ENCODE measurements around the gene TUBE1.

TUBE1 gene

DNA sequence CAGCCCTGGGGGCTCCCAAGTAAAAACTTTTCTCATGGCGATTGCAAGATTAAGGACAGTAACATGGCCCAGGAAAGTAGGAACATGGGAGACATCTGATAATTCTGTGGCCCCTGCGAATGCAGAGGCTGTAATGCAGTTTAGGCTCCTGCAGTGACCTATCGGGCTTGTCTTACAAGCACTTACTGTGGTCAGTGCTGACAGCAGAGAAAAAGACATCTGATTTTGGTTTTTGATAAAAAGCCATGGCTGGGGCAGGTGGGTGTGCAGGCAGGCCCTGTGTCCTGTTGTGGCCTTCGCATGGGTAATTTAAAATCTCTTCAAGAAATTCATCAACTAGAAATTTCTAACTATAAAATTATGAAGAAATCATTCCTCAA, 52.7 kb downstream of the TUBE1 start:
- H3K36me3 Mint-ChIP-seq (ENCODE audit: low read depth), result no peaks in the 10 kb centered on the region
- no peaks in the 10 kb centered on the region for H3K9me3 Mint-ChIP-seq

DNA sequence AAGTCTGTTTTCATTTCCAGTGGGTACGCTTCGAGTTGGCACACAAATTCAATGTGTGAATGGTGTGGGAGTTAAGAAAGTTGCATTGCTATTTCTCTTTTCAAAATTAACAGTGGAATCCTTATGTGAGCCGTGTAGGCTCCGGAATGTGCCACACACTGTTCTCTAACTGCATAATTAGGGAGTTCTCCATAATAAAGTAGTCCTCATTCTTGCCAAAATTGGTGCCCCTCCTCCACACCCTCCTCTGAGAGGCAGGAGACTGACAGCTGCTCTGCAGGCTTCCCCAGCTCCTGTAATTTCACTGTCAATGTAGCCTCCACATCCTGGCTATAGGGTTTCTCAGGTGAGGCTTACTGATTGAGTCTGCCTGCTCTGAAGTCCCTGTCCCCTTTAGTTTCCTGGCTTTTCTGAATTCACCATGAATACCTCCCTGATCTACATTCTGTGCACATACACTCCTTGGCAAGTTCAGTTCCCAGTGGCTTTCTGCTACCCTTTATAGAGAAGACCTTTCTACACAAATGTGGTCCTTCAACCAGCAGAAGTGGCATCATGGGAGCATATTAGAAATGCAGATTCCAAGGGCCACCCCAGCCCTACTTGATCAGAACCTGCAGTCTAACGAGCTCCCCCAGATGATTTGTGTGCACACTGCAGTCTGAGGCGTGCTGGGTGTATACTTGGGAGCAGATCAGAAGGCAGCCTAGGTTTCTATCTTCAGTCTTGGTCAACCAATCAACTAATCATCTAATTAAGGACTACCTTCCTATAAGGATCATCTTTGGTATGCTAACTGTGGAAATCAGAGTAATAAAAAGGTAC, 53.3 kb downstream of the TUBE1 start:
- H3K4me1 Mint-ChIP-seq, result peaks cover 42% of the 10 kb centered on the region
- DNase-seq, result no peak
- H3K4me3 Mint-ChIP-seq, result no peak overlapping the region
- H3K9me3 Mint-ChIP-seq, result no peaks in the 10 kb centered on the region
- no peak overlapping the region for H3K27ac Mint-ChIP-seq
- TF ChIP-seq, protein P1, sequence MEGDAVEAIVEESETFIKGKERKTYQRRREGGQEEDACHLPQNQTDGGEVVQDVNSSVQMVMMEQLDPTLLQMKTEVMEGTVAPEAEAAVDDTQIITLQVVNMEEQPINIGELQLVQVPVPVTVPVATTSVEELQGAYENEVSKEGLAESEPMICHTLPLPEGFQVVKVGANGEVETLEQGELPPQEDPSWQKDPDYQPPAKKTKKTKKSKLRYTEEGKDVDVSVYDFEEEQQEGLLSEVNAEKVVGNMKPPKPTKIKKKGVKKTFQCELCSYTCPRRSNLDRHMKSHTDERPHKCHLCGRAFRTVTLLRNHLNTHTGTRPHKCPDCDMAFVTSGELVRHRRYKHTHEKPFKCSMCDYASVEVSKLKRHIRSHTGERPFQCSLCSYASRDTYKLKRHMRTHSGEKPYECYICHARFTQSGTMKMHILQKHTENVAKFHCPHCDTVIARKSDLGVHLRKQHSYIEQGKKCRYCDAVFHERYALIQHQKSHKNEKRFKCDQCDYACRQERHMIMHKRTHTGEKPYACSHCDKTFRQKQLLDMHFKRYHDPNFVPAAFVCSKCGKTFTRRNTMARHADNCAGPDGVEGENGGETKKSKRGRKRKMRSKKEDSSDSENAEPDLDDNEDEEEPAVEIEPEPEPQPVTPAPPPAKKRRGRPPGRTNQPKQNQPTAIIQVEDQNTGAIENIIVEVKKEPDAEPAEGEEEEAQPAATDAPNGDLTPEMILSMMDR (IDR thresholded peaks at IDR 0.05), result no peak
- H3K27me3 Mint-ChIP-seq (ENCODE audit: low read depth, poor library complexity), result peaks cover 5% of the 10 kb centered on the region
- no peaks in the 10 kb centered on the region for H3K36me3 Mint-ChIP-seq (ENCODE audit: low read depth)

More for the DNA sequence above, 52.7 kb downstream of the TUBE1 start:
- no peak overlapping the region for H3K4me3 Mint-ChIP-seq
- H3K27ac Mint-ChIP-seq, result no peak overlapping the region
- no peak for DNase-seq
- peaks cover 41% of the 10 kb centered on the region for H3K4me1 Mint-ChIP-seq
- peaks cover 5% of the 10 kb centered on the region for H3K27me3 Mint-ChIP-seq (ENCODE audit: low read depth, poor library complexity)
- TF ChIP-seq, protein P1 (IDR thresholded peaks at IDR 0.05), result no peak

DNA sequence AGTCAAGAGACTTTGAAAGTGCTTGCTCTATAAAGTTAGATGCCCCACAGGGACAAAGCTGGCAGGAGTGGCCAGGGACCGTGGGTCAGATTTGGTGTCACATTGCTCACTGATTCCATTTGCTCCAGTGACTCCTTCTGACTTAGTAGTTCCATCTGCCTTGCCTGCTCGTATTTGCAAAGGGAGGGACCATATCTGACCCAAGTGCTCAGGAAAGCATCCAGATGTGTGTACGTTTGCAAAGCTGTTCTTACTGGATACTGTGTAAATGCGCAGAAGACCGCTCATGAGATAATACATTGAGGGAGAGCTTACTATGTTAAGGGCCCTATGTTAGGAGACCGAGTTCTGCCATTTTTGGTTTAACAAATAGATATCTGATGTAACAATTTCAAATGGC, 54.6 kb downstream of the TUBE1 start:
- Mint-ChIP-seq H3K27ac (no peak overlapping the region), H3K9me3 (no peaks in the 10 kb centered on the region), H3K4me3 (no peak overlapping the region), H3K36me3 (ENCODE audit: low read depth) (no peaks in the 10 kb centered on the region), H3K27me3 (ENCODE audit: low read depth, poor library complexity) (peaks cover 5% of the 10 kb centered on the region), H3K4me1 (peaks cover 47% of the 10 kb centered on the region)
- DNase-seq, result no peak
- TF ChIP-seq, protein P1 (IDR thresholded peaks at IDR 0.05), result no peak

DNA sequence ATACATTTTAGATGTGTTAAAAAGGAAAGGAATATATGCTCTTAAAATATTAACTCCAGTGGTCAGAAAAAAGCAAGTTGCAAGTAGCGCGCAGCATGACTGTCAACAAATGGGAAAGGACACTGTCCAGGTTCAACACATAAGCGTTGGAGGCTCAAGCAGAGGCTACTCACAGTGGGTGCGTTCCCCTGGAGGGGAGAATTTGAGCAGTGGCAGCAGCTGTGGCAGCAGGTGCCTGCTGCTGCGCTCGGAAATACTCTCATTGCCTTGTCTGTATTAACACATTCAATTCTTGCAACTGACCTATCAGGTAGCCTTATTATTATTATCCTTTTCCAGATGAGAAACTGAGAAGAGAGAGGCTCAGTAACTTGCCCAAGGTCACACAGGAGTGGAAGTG, 55.3 kb downstream of the TUBE1 start:
- Mint-ChIP-seq H3K4me1 (peaks cover 51% of the 10 kb centered on the region), H3K4me3 (no peak overlapping the region), H3K36me3 (ENCODE audit: low read depth) (no peaks in the 10 kb centered on the region), H3K9me3 (no peaks in the 10 kb centered on the region), H3K27me3 (ENCODE audit: low read depth, poor library complexity) (peaks cover 5% of the 10 kb centered on the region), H3K27ac (no peak overlapping the region)
- no peak for DNase-seq
- TF ChIP-seq, protein P1 (IDR thresholded peaks at IDR 0.05), result no peak

DNA sequence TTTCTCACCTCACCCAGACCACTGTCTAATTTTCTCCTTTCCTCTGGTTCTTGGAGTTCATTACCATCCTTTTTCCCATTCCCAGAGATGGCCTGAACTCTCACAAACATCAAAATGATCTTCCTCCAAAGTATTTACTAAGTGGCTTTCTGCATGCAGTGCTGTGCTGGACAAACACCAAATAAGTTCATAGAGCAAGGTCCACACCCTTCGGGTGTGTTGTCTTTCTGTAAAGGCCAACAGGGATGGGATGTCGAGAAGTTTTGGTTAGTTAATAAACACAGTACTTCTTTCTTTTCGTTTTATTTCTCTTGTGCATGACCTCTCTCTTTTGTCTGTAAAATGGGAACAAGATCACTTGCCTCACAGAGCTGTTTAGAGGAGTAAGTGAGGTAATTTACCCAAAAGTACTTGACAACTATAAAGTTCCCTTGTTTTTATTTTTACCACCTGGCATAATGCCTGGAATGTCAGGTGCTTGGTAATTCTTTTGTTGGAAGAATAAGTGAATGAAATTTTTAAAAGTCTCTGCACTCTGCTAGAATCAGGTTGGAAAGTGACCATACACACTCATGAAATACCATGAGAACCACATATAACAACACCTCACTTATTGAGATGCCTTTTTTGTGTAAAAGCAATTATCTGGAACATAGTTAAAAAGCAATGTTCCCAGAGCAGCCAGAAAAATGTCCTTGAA, 56.2 kb downstream of the TUBE1 start:
- no peak overlapping the region for H3K4me3 Mint-ChIP-seq
- H3K27me3 Mint-ChIP-seq (ENCODE audit: low read depth, poor library complexity), result peaks cover 5% of the 10 kb centered on the region
- H3K36me3 Mint-ChIP-seq (ENCODE audit: low read depth), result no peaks in the 10 kb centered on the region
- H3K4me1 Mint-ChIP-seq, result peaks cover 60% of the 10 kb centered on the region
- no peaks in the 10 kb centered on the region for H3K9me3 Mint-ChIP-seq
- TF ChIP-seq, protein P1 (IDR thresholded peaks at IDR 0.05), result no peak
- H3K27ac Mint-ChIP-seq, result no peak overlapping the region
- DNase-seq, result no peak
